ENCODE measurements around the gene COL3A1.

Gene COL3A1

GRCh38 chr2:189018631-189019030, 44.5 kb downstream of the COL3A1 start:
- no peak for DNase-seq

GRCh38 chr2:189020179-189020578, 46.0 kb downstream of the COL3A1 start:
- no peak for DNase-seq

- no peak for DNase-seq
These were observed 47.9 kb downstream of the COL3A1 start for GRCh38 chr2:189022053-189022481.

- no peak for DNase-seq
These were observed 48.3 kb downstream of the COL3A1 start for GRCh38 chr2:189022492-189022891.

GRCh38 chr2:189024901-189025618, 50.9 kb downstream of the COL3A1 start:
- DNase-seq, result no peak

- DNase-seq, result no peak
These were observed 63.3 kb downstream of the COL3A1 start for GRCh38 chr2:189037518-189037917.

- DNase-seq, result no peak
These were observed 71.7 kb downstream of the COL3A1 start for GRCh38 chr2:189045836-189046235.

GRCh38 chr2:189046320-189046719, 72.1 kb downstream of the COL3A1 start:
- no peak for DNase-seq

- no peak for DNase-seq
These were observed 73.2 kb downstream of the COL3A1 start for GRCh38 chr2:189047171-189047888.

- no peak for DNase-seq
These were observed 74.0 kb downstream of the COL3A1 start for GRCh38 chr2:189048189-189048588.

GRCh38 chr2:189049709-189050164, 75.6 kb downstream of the COL3A1 start:
- DNase-seq, result no peak

GRCh38 chr2:189050165-189050712, 76.1 kb downstream of the COL3A1 start:
- DNase-seq, result no peak

GRCh38 chr2:189056200-189057106, 82.3 kb downstream of the COL3A1 start:
- DNase-seq, result no peak

GRCh38 chr2:189057316-189057715, 83.1 kb downstream of the COL3A1 start:
- no peak for DNase-seq

GRCh38 chr2:189060096-189060642, 86.0 kb downstream of the COL3A1 start:
- DNase-seq, result no peak

All from activated naive CD4-positive, alpha-beta T cell treated with anti-CD3 and anti-CD28 coated beads, Interleukin-2, amount 50 U/mL, for 16 hours (primary cell).